ENCODE data around the gene OR6C4. TPM values are rescaled to one million over a fixed set of nuclear protein-coding genes. Genes with fewer than 3 reads are reported as not detected.
A peak's percentile ranks its signal among the peaks of the same experiment; 100 is the strongest.

OR6C4 gene
- total RNA-seq, 1 experiment from 2014 or later, result not detected

DNA sequence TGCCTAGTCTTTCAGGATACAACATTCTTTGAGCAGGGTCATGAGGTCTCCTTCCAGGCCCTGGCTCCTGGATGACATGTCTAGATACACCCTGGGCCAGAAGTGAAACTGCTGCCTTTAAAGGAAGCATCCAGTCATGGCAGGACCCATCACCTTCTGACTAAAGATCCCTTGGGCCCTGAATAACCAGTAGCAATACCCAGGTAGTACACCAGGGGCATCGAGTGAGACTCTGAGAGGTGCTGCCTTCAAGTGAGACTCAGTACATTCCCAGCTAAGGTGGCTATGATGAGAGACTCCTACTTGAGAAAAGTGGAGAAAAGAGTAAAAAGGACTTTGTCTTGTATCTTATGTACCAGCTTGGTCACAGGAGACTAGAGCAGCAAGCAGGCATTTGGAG lies 33.7 kb upstream of the OR6C4 start:
- no peak overlapping the region for H3K4me3 Mint-ChIP-seq
- Histone ChIP-seq H4K8ac (replicated peaks; ENCODE audit: insufficient read length, low read depth, low read length) (no peak overlapping the region), H4K5ac (ENCODE audit: insufficient read length, low read depth, low read length) (no peak overlapping the region), H2BK15ac (ENCODE audit: low read depth, low read length) (no peak overlapping the region), H2AK5ac (ENCODE audit: insufficient read length, low read length) (no peak overlapping the region), H3K79me1 (ENCODE audit: insufficient read depth, low read depth, low read length, poor library complexity, severe bottlenecking) (no peaks in the 10 kb centered on the region), H3K4me2 (ENCODE audit: insufficient read depth, insufficient read length, low read length) (no peak overlapping the region), H4K91ac (ENCODE audit: insufficient read length, low read depth, low read length) (no peak overlapping the region), H3K79me2 (ENCODE audit: insufficient read depth, low read length) (no peaks in the 10 kb centered on the region), H3K23ac (ENCODE audit: insufficient read length, low read depth, low read length) (no peak overlapping the region), H2BK20ac (ENCODE audit: low read depth, low read length, poor library complexity, severe bottlenecking) (no peak overlapping the region), H2BK120ac (ENCODE audit: low read depth, low read length, poor library complexity, severe bottlenecking) (no peak overlapping the region), H3T11ph (ENCODE audit: low read length) (no peak overlapping the region), H3K4ac (ENCODE audit: low read depth, low read length) (no peak overlapping the region), H3K14ac (ENCODE audit: insufficient read depth, low read length) (no peak overlapping the region), H3K23me2 (ENCODE audit: insufficient read length, low read depth, low read length, poor library complexity, severe bottlenecking) (no peaks in the 10 kb centered on the region), H3K27ac (ENCODE audit: insufficient read length, low read depth, low read length) (no peak overlapping the region), H3K4me1 (ENCODE audit: insufficient read depth, low read length) (no peaks in the 10 kb centered on the region), H3K18ac (ENCODE audit: insufficient read length, low read depth, low read length) (no peak overlapping the region), H2AFZ (ENCODE audit: low read length) (no peak overlapping the region), H2BK12ac (ENCODE audit: insufficient read length, low read depth, low read length) (no peak overlapping the region), H4K20me1 (ENCODE audit: control insufficient read depth, insufficient read depth, insufficient read length) (no peaks in the 10 kb centered on the region), H3K27me3 (ENCODE audit: insufficient read depth, low read length) (no peaks in the 10 kb centered on the region), H3K9me3 (ENCODE audit: control insufficient read depth, low read depth, low read length) (no peaks in the 10 kb centered on the region), H3K56ac (ENCODE audit: insufficient read length, low read depth, low read length) (no peak overlapping the region), H2BK5ac (ENCODE audit: insufficient read length, low read length) (no peak overlapping the region), H3K9ac (ENCODE audit: extremely low read depth, insufficient read length, low read length) (no peak overlapping the region)
- no CpG with 5 or more reads among the region's 1 CpG for WGBS (ENCODE audit: extremely low coverage, insufficient read length, low lambda C conversion rate)
- no peak overlapping the region for H3K27ac Mint-ChIP-seq
- peaks cover 17 to 22% of the 10 kb centered on the region in 2 experiments for H3K9me3 Mint-ChIP-seq
- H3K27me3 Mint-ChIP-seq (ENCODE audit: low read depth), result no peaks in the 10 kb centered on the region
- H3K36me3 Mint-ChIP-seq (ENCODE audit: insufficient read depth in 1 of 3, low read depth in 3 of 3), result peaks cover 0 to 16% (median 0%) of the 10 kb centered on the region in 3 experiments; a peak in 4 of 7 replicates
- H3K4me1 Mint-ChIP-seq, result no peaks in the 10 kb centered on the region
- peak; percentile 45; the same call in 2 of the 3 replicates for TF ChIP-seq CTCF (conservative IDR thresholded peaks at IDR 0.05)
- DNase-seq, result no peak
